ENCODE measurements around the gene KDM2A.
"Not testable (repeated sequence)": the region's sequence is repeated elsewhere in the genome, so short reads cannot be mapped to it uniquely, and the experiment has no call there.

KDM2A gene

DNA sequence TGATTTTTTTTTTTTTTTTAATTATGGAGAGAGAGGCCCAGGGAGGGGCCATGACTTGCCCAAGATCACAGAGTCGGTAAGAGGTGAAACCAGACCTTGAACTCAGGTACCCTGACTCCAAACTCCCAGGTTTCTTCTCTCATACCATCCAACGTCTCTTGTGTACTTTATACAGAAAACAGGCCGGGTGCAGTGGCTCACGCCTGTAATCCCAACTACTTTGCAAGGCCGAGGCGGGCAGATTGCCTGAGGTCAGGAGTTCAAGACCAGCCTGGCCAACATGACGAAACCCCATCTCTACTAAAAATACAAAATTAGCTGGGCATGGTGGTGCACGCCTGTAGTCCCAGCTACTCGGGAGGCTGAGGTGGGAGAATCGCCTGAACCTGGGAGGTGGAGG lies 11.8 kb downstream of the KDM2A start:
- Mint-ChIP-seq H3K36me3 (peaks cover 100% of the 10 kb centered on the region), H3K27ac (peak overlapping the region; percentile 63), H3K4me1 (peaks cover 18% of the 10 kb centered on the region)
- not testable (repeated sequence) for DNase-seq (ENCODE audit: low spot score in 2 of 2); ATAC-seq; H3K4me3 Mint-ChIP-seq; H3K9me3 Mint-ChIP-seq

DNA sequence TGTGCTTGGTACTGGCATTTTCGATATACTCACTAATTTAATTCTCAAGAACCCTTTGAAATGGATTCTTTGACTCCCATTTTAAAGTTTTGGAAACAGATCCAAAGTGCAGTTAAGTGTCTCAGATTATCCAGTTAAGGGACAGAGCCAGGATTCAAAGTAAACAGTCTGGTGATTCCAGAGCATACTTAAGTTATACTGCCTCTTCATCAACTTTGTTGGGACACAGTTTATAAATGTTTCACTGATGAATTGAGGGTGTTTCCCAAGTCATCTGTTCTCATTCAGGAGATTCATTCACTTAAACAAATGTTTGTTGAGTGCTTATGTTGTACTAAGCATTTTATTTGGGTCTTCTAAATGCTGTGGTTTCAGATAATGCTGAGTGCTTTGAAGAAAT lies 17.1 kb downstream of the KDM2A start:
- ATAC-seq (no peak), DNase-seq (ENCODE audit: low spot score in 2 of 2) (no peak)
- H3K4me1 Mint-ChIP-seq = peaks cover 22% of the 10 kb centered on the region
- no peaks in the 10 kb centered on the region for H3K9me3 Mint-ChIP-seq
- H3K36me3 Mint-ChIP-seq = peaks cover 100% of the 10 kb centered on the region
- H3K27ac Mint-ChIP-seq = peak overlapping the region; percentile 1
- no peak overlapping the region for H3K4me3 Mint-ChIP-seq

DNA sequence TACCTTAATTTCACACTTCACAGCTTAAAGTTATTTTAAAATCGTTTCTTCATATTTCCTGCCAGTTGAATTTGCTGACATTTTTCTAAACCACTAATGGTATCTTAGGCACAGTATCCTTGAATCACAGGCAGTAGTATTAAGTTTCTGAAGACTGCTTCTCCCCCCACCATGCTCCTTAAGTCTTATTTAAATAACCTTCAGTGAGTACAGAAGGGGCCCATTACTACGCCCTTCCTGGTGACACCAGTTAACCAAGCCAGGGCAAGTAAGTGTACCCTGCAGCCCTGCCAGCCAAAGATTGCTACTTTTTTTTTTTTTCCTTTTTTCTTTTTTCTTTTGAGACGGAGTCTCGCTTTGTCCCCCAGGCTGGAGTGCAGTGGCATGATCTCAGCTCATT lies 19.9 kb downstream of the KDM2A start:
- Mint-ChIP-seq H3K36me3 (peaks cover 100% of the 10 kb centered on the region), H3K27ac (no peak overlapping the region), H3K9me3 (no peaks in the 10 kb centered on the region), H3K4me1 (peaks cover 15% of the 10 kb centered on the region), H3K4me3 (no peak overlapping the region)
- DNase-seq (ENCODE audit: low spot score in 2 of 2) (no peak), ATAC-seq (no peak)

DNA sequence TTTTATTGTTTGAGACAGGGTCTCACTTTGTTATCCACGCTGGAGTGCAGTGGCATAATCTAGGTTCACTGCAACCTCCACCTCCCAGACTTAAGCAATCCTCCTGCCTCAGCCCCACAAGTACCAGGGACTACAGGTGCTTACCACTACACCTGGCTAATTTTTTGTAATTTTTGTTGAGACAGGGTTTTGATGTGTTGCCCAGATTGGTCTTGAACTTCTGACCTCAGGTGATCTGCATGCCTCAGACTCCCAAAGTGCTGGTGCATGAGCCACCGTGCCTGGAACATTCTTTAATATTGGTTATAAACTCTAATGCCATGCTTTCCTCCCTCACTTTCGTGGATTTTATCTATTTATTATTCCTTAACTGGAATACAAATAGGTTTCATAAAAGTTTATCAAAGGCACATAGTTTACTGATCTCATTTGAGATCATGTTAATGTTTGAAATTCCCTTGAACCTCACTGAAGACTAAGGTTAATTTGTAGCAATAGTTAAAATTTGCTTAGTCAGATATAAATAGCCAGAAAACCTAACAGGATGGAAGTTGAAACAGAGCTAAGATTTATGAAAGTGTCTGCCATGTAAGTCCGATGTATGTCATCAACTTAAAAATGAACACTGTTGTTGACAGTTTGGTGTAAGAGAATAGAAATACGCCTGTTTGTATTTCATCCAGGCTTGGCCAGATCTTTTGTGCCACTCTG lies 27.6 kb downstream of the KDM2A start:
- Mint-ChIP-seq H3K27ac (peak overlapping the region; percentile 76), H3K4me3 (no peak overlapping the region), H3K4me1 (no peaks in the 10 kb centered on the region), H3K36me3 (peaks cover 89% of the 10 kb centered on the region), H3K9me3 (no peaks in the 10 kb centered on the region)
- ATAC-seq = no peak
- DNase-seq (ENCODE audit: low spot score in 2 of 2) = no peak

DNA sequence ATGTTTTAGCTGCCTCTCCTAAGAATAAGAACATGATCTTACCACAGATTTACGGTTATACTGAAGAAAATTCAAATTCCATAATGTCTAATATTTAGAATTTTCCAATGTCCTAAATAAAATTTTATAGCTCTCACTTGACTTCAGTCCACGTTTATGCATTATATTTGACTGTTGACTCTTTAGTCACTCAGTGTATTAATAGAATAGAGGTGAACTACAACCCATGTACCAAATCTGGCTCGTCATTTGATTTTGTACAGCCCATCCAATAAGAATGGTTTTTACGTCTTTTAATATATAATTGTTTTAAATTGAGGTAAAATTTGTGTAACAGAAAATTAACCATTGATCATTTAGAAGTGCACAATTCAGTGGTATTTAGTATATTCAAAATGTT lies 34.9 kb downstream of the KDM2A start:
- Mint-ChIP-seq H3K36me3 (peaks cover 76% of the 10 kb centered on the region), H3K27ac (no peak overlapping the region), H3K9me3 (no peaks in the 10 kb centered on the region), H3K4me1 (peaks cover 18% of the 10 kb centered on the region), H3K4me3 (no peak overlapping the region)
- ATAC-seq (no peak), DNase-seq (ENCODE audit: low spot score in 2 of 2) (no peak)

DNA sequence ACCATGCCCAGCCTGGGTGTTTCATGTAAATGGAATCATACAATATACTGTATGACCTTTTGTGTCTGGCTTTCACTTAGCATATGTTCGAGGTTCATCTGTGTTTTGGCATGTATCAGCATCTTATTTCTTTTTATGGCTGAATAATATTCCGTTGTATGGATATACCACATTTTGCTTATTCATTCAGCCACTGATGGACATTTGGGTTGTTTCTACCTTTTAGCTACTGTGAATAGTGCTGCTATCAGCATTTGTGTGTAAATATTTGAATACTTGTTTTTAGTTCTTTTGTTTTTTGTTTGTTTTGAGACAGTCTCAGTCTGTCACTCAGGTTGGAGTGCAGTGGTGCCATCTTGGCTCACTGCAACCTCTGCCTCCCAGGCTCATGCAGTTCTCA lies 35.7 kb downstream of the KDM2A start:
- H3K4me3 Mint-ChIP-seq = no peak overlapping the region
- ATAC-seq (no peak), DNase-seq (ENCODE audit: low spot score in 2 of 2) (no peak)
- H3K27ac Mint-ChIP-seq = no peak overlapping the region
- no peaks in the 10 kb centered on the region for H3K9me3 Mint-ChIP-seq
- peaks cover 24% of the 10 kb centered on the region for H3K4me1 Mint-ChIP-seq
- H3K36me3 Mint-ChIP-seq = peaks cover 78% of the 10 kb centered on the region

DNA sequence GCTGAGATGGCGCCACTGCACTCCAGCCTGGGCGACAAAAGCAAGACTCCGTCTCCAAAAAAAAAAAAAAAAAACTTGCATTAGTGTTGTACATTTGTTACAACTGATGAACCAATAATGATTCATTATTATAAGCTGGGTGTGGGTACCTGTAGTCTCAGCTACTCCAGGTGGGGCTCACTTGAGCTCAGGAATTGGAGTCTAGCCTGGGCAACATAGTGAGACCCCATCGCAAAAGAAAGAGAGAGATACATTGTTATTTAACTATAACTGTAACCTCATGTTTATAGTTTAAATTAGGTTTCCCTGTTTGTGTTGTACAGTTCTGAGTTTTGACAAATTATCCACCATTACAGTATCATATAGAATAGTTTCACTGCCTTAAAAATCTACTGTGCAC lies 38.6 kb downstream of the KDM2A start:
- no peak overlapping the region for H3K4me3 Mint-ChIP-seq
- DNase-seq (ENCODE audit: low spot score in 2 of 2) (no peak), ATAC-seq (no peak)
- H3K27ac Mint-ChIP-seq = no peak overlapping the region
- H3K36me3 Mint-ChIP-seq = peaks cover 61% of the 10 kb centered on the region
- no peaks in the 10 kb centered on the region for H3K9me3 Mint-ChIP-seq
- peaks cover 39% of the 10 kb centered on the region for H3K4me1 Mint-ChIP-seq

DNA sequence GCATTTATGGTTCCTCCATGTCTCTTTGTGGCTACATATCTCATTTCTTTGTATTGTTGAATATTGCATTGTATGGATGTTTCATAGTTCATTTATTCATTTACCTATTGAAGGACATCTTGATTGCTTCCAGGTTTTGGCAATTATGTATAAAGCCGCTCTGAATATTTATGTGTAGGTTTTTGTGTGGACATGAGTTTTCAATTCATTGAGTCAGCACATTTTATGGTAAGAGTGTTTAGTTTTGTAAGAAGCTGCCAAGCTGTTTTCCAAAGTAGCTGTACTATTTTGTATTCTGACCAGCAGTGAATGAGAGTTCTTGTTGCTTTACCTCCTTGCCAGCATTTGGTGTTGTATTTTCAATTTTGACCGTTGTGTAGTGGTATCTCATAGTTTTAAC lies 39.2 kb downstream of the KDM2A start:
- DNase-seq (ENCODE audit: low spot score in 2 of 2) = no peak
- no peaks in the 10 kb centered on the region for H3K9me3 Mint-ChIP-seq
- no peak overlapping the region for H3K27ac Mint-ChIP-seq
- H3K4me1 Mint-ChIP-seq = peaks cover 41% of the 10 kb centered on the region
- ATAC-seq = no peak
- H3K4me3 Mint-ChIP-seq = no peak overlapping the region
- H3K36me3 Mint-ChIP-seq = peaks cover 58% of the 10 kb centered on the region

DNA sequence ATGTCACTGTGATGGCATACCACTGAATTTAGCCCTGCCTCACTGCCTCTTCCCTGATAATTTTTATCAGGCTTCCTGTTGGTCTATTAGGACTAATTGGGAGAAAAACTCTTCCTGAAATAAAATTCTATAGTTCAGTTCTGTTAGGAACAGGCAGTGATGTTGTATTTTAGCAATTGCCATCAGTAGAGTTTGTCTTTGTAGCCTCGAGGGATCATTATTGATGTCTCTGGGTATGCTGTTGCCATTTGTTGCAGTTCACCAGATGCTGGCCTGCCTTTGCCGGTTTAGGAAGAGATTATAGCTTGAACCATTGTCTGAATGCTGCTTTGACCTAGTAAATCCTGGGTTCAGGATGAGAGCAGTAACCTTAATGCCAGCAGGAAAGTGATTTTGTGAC lies 41.0 kb downstream of the KDM2A start:
- Mint-ChIP-seq H3K36me3 (peaks cover 55% of the 10 kb centered on the region), H3K27ac (peak overlapping the region; percentile 30), H3K4me3 (no peak overlapping the region), H3K9me3 (no peaks in the 10 kb centered on the region), H3K4me1 (peaks cover 52% of the 10 kb centered on the region)
- DNase-seq (ENCODE audit: low spot score in 2 of 2) (no peak), ATAC-seq (no peak)

DNA sequence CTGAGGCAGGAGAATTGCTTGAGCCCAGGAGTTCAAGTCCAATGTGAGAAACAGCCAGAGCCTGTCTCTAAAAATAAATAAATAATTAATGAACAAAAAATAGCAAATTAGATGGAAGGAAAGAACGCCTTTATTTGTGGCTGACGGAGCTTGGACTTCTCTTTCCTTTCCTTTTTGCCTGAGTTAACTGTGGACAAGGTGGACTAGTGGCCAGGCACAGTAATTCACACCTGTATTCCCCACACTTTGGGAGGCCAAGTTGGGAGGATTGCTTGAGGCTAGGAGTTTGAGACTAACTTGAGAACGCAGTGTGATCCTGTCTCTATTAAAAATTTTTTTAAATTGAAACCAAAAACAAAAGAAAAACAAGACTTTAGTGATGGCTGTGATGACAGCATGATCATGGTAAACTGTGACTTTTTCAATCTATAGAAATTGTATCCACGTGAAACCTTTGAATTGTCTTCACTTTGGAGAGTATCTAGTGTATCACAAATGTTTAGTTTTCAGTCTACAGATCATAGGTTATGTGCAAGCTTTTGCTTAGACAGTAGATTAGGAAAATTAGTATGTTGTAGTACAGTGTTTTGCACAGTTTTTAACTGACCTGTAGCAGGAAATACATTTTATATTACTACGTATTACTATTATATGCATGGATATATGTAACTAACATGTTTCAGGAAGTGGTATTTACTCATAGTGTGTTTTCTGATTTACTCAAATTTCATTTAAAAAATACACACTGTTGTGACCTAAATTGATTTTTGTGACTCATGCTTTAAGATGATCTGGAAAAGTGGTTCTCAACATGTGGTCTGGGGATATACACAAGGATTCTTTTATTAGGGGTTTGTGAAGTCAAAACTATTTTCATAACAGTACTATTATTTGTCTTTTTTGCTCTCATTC lies 42.1 kb downstream of the KDM2A start:
- Mint-ChIP-seq H3K36me3 (peaks cover 56% of the 10 kb centered on the region), H3K4me1 (peaks cover 60% of the 10 kb centered on the region), H3K4me3 (no peak overlapping the region), H3K9me3 (no peaks in the 10 kb centered on the region), H3K27ac (peak overlapping the region; percentile 30)
- peak; percentile 96 for ATAC-seq
- no peak for DNase-seq (ENCODE audit: low spot score in 2 of 2)

DNA sequence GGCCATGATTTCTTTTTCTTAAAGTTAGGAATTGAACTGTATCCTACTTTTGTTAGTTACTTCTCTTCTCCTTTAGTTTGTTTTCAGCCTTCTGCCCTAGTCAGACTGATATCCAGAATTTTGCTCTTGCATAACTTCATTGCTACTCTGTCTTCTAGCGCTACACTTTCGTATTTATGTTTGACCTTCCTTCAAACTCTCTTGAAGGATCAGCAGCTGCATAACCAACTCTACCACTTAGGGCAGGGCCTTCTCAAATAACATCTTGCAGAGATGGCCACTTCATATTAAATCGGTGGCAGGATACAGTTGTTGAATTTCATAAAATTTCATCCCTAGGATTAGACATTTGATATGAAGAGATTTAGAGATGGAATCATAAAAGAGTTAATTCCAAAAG lies 43.9 kb downstream of the KDM2A start:
- ATAC-seq (no peak), DNase-seq (ENCODE audit: low spot score in 2 of 2) (no peak)
- peak overlapping the region; percentile 56 for H3K27ac Mint-ChIP-seq
- H3K36me3 Mint-ChIP-seq = peaks cover 50% of the 10 kb centered on the region
- no peak overlapping the region for H3K4me3 Mint-ChIP-seq
- peaks cover 69% of the 10 kb centered on the region for H3K4me1 Mint-ChIP-seq
- H3K9me3 Mint-ChIP-seq = no peaks in the 10 kb centered on the region

DNA sequence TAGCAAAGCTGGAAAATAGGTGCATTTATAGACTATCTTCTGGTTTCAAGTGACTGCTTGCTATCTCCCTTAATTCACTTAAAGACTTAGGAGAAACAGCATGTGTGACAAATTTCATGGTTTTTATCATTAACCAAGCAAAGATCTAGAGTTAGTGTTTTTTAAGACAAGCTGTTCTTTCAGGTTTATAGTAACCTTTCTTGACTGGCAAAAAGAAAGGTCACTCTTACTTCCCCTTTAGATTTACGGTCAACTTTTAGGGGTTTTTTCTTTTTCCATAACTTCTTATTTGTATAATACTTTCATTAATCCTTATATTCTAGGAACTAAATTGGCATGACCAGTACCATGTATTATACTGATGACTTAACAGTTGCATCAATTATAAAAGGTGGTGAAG lies 46.6 kb downstream of the KDM2A start:
- no peaks in the 10 kb centered on the region for H3K9me3 Mint-ChIP-seq
- DNase-seq (ENCODE audit: low spot score in 2 of 2) (no peak), ATAC-seq (no peak)
- no peak overlapping the region for H3K4me3 Mint-ChIP-seq
- H3K36me3 Mint-ChIP-seq = peaks cover 55% of the 10 kb centered on the region
- H3K27ac Mint-ChIP-seq = peak overlapping the region; percentile 61
- H3K4me1 Mint-ChIP-seq = peaks cover 57% of the 10 kb centered on the region

DNA sequence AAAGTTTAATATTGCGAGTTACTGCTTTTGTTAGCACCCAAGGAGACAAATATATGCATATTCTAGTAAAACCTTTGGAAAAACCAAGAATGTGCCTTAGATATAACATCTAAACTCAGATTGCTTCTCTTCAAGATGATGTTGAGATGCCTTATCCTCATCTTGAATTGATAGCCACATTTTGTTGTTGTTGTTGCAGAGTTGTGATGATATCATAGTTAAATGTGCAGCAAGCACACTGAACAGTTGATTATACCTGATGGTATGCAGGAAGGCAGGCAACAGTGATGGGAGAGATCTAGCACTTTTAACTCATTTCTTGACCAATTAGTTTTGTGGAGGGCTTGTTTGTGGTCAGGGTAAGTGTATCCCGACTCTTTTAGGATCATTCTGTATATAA lies 48.0 kb downstream of the KDM2A start:
- Mint-ChIP-seq H3K9me3 (no peaks in the 10 kb centered on the region), H3K4me1 (peaks cover 61% of the 10 kb centered on the region), H3K36me3 (peaks cover 62% of the 10 kb centered on the region), H3K4me3 (no peak overlapping the region), H3K27ac (no peak overlapping the region)
- ATAC-seq (no peak), DNase-seq (ENCODE audit: low spot score in 2 of 2) (no peak)

DNA sequence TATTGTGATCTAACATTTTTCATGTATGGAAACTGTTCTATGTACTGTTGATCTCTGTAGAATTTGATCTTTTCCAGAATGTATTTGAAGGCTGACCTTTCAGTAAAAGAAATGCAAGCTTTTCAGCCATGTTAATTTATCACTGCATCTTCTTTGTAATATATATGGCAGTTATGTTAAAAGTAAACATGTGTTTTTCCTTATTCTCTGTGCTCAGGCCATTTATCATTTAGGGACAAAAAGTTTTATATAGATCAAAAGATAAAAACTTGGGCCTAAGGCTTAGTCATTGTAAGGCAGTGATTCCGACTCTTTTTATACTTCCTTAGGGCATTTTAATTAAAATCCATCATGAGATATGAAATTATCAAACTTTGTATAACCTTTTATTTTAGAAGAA lies 48.7 kb downstream of the KDM2A start:
- Mint-ChIP-seq H3K4me3 (no peak overlapping the region), H3K4me1 (peaks cover 62% of the 10 kb centered on the region), H3K36me3 (peaks cover 65% of the 10 kb centered on the region), H3K27ac (no peak overlapping the region), H3K9me3 (no peaks in the 10 kb centered on the region)
- ATAC-seq (no peak), DNase-seq (ENCODE audit: low spot score in 2 of 2) (no peak)

DNA sequence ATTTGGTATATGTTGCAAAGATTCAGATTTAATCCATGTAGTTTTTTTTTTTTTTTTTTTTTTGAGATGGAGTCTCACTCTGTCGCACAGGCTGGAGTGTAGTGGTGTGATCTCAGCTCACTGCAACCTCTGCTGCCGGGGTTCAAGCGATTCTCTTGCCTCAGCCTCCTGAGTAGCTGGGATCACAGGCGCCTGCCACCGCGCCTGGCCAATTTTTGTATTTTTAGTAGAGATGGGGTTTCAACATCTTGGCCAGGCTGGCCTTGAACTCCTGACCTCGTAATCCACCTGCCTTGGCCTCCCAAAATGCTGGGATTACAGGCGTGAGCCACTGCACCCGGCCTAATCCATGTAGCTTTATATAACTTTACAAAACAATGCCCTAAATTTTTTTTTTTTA lies 49.8 kb downstream of the KDM2A start:
- not testable (repeated sequence) for ATAC-seq; H3K27ac Mint-ChIP-seq; H3K4me3 Mint-ChIP-seq; H3K9me3 Mint-ChIP-seq; DNase-seq (ENCODE audit: low spot score in 2 of 2)
- Mint-ChIP-seq H3K36me3 (peaks cover 58% of the 10 kb centered on the region), H3K4me1 (peaks cover 54% of the 10 kb centered on the region)

DNA sequence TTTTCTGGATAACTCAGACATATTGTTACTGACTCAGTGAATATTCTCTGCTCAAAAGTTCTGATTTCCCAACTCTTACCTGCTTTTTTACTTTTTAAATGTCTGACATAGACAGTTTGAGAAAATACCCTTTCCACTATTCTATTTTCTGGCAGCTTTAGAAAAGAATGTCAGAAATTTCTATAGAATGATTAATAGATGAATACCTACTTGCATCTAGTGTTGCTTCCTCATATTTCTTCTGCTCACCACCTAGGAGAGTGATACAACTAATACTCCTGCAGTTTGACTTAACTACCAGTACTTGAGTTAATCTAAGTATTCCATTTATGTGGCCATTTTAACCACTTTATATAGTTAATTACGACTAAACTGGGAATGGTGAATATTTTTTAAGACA lies 55.2 kb downstream of the KDM2A start:
- Mint-ChIP-seq H3K9me3 (no peaks in the 10 kb centered on the region), H3K4me1 (peaks cover 41% of the 10 kb centered on the region), H3K27ac (no peak overlapping the region), H3K4me3 (no peak overlapping the region), H3K36me3 (peaks cover 33% of the 10 kb centered on the region)
- no peak for ATAC-seq
- no peak for DNase-seq (ENCODE audit: low spot score in 2 of 2)

All from stimulated activated effector memory CD8-positive, alpha-beta T cell treated with anti-CD3 and anti-CD28 coated beads, Interleukin-12 subunit alpha, Interleukin-12 subunit beta, amount 100 ng/mL, for 72 hours (primary cell).